Esophagus squamous epithelium (tissue), 4 donors: ENCODE data around the gene CLDN20.

Experiments
- POLR2A ChIP-seq, 4 donors: fragments of 450-650 bp; IDR thresholded peaks; one replicate each; pipeline ENCODE4 v1.6.1; 2017; ENCODE audit warnings: antibody characterized with exemption in 4 of 4, mild to moderate bottlenecking in 4 of 4, moderate library complexity in 3 of 4
- TF ChIP-seq, protein P1 (sequence below), 6 experiments: fragments of 450-650 bp in 4 of 6; fragments of 200-600 bp in 2 of 6; sonication (generic) in 2 of 6; IDR thresholded peaks; one replicate each; pipeline ENCODE4 v1.5.1; 2016 to 2019; ENCODE audit warnings: antibody characterized with exemption in 6 of 6, mild to moderate bottlenecking in 4 of 6, moderate library complexity in 4 of 6

DNA sequence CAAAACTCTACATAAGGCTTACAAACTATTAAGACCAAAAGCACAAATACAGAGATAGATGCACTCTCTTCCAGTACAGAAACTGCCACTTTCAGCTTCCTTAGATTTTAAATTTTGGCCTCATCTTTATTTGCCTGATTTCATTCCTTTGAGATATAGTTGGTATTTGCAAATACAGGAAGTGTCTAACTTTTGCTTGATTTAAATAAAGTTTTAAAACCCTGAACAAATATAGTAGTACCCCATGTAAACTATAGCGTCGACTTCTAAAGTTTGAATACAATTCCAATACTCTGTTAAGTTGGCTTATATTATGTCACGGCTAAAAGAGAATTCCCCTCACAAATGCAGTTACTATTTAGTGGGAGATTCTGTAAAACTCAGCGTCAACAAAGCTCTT lies 1.2 kb upstream of the CLDN20 start:
- TF ChIP-seq, protein P1, sequence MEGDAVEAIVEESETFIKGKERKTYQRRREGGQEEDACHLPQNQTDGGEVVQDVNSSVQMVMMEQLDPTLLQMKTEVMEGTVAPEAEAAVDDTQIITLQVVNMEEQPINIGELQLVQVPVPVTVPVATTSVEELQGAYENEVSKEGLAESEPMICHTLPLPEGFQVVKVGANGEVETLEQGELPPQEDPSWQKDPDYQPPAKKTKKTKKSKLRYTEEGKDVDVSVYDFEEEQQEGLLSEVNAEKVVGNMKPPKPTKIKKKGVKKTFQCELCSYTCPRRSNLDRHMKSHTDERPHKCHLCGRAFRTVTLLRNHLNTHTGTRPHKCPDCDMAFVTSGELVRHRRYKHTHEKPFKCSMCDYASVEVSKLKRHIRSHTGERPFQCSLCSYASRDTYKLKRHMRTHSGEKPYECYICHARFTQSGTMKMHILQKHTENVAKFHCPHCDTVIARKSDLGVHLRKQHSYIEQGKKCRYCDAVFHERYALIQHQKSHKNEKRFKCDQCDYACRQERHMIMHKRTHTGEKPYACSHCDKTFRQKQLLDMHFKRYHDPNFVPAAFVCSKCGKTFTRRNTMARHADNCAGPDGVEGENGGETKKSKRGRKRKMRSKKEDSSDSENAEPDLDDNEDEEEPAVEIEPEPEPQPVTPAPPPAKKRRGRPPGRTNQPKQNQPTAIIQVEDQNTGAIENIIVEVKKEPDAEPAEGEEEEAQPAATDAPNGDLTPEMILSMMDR (IDR thresholded peaks at IDR 0.05): no peak
- no peak for TF ChIP-seq POLR2A (IDR thresholded peaks at IDR 0.05)
